Right atrium auricular region (tissue), 2 donors: ENCODE measurements around the gene KRT37. TPM values are rescaled to one million over a fixed set of nuclear protein-coding genes. Genes with fewer than 3 reads are reported as not detected.
"Not testable (repeated sequence)": the region's sequence is repeated elsewhere in the genome, so short reads cannot be mapped to it uniquely, and the experiment has no call there.

ENCODE experiments used
- DNase-seq: peaks from one replicate; pipeline ENCODE4 v3.0.0-alpha.2; 2019; ENCODE audit warnings: low spot score
- H3K27ac ChIP-seq, 2 donors: fragments of 200-600 bp; sonication (generic); 1 replicate in 1 of 2; 2 replicates in 1 of 2; pipeline ENCODE4 v1.5.1; 2016 to 2019
- H3K27me3 ChIP-seq, 2 donors: fragments of 200-600 bp; sonication (generic); one replicate each; pipeline versions ENCODE4 v1.5.1 to v1.6.0; 2017 to 2019
- H3K36me3 ChIP-seq: fragments of 200-600 bp; sonication (generic); one replicate; pipeline ENCODE4 v1.5.1; 2016
- H3K4me1 ChIP-seq, 2 donors: fragments of 200-600 bp; sonication (generic); one replicate each; pipeline versions ENCODE4 v1.5.1 to v1.6.0; 2017 to 2019
- H3K4me3 ChIP-seq, 2 donors: fragments of 200-600 bp; sonication (generic); 1 replicate in 1 of 2; 2 replicates in 1 of 2; pipeline ENCODE4 v1.5.1; 2017 to 2019; ENCODE audit warnings: mild to moderate bottlenecking in 1 of 2, moderate library complexity in 1 of 2
- H3K9me3 ChIP-seq, 2 donors: fragments of 200-600 bp; sonication (generic); one replicate each; pipeline ENCODE4 v1.5.1; 2019
- total RNA-seq, 2 donors: library from RNA; depleted of rRNA; stranded (reverse); fragments of >200 nt; gene quantifications; one replicate each; pipeline ENCODE4 v1.1.0, GENCODE V29; 2016
- TF ChIP-seq, protein P1 (sequence below), 2 donors: fragments of 200-600 bp; sonication (generic); IDR thresholded peaks; one replicate each; pipeline ENCODE4 v1.5.1; 2019; ENCODE audit warnings: antibody characterized with exemption in 2 of 2

Gene KRT37
- total RNA-seq, 2 donors from 2014 or later = not detected

DNA sequence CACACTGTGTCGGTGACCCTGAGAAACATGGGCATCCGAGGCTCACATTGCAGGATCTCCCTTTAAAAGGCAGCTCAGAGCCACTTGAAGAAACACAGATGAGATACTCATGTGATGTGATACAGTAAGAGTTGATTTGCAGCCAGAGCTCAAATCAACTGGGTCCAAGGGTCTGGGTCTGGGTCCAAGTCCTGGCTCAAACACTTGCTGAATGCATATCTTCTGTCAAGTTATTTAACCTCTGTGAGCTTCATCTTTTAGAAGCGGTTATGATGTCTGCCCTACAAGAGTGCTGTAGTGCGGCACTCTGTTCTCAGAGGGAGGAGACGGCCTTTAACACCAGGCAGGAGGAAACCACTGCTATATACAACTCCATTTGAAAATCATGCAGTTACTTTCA lies 10.0 kb upstream of the KRT37 start:
- Histone ChIP-seq H3K4me3 (no peak overlapping the region), H3K27me3 (no peaks in the 10 kb centered on the region), H3K36me3 (no peaks in the 10 kb centered on the region), H3K4me1 (no peaks in the 10 kb centered on the region), H3K27ac (no peak overlapping the region), H3K9me3 (no peaks in the 10 kb centered on the region)
- TF ChIP-seq, protein P1, sequence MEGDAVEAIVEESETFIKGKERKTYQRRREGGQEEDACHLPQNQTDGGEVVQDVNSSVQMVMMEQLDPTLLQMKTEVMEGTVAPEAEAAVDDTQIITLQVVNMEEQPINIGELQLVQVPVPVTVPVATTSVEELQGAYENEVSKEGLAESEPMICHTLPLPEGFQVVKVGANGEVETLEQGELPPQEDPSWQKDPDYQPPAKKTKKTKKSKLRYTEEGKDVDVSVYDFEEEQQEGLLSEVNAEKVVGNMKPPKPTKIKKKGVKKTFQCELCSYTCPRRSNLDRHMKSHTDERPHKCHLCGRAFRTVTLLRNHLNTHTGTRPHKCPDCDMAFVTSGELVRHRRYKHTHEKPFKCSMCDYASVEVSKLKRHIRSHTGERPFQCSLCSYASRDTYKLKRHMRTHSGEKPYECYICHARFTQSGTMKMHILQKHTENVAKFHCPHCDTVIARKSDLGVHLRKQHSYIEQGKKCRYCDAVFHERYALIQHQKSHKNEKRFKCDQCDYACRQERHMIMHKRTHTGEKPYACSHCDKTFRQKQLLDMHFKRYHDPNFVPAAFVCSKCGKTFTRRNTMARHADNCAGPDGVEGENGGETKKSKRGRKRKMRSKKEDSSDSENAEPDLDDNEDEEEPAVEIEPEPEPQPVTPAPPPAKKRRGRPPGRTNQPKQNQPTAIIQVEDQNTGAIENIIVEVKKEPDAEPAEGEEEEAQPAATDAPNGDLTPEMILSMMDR (IDR thresholded peaks at IDR 0.05) = no peak
- no peak for DNase-seq

GRCh38 chr17:41434005-41434404 lies 9.6 kb upstream of the KRT37 start:
- H3K27me3 ChIP-seq = no peaks in the 10 kb centered on the region
- H3K9me3 ChIP-seq = no peaks in the 10 kb centered on the region
- DNase-seq = no peak
- H3K4me1 ChIP-seq = no peaks in the 10 kb centered on the region
- H3K36me3 ChIP-seq = no peaks in the 10 kb centered on the region
- H3K4me3 ChIP-seq = no peak overlapping the region
- TF ChIP-seq, protein P1 (IDR thresholded peaks at IDR 0.05) = no peak
- no peak overlapping the region for H3K27ac ChIP-seq

- Histone ChIP-seq H3K4me1 (no peaks in the 10 kb centered on the region), H3K9me3 (no peaks in the 10 kb centered on the region), H3K27me3 (no peaks in the 10 kb centered on the region), H3K4me3 (no peak overlapping the region), H3K27ac (no peak overlapping the region), H3K36me3 (no peaks in the 10 kb centered on the region)
- TF ChIP-seq, protein P1 (IDR thresholded peaks at IDR 0.05) = no peak
- DNase-seq = no peak
These were observed 9.2 kb upstream of the KRT37 start for GRCh38 chr17:41433586-41433985.

DNA sequence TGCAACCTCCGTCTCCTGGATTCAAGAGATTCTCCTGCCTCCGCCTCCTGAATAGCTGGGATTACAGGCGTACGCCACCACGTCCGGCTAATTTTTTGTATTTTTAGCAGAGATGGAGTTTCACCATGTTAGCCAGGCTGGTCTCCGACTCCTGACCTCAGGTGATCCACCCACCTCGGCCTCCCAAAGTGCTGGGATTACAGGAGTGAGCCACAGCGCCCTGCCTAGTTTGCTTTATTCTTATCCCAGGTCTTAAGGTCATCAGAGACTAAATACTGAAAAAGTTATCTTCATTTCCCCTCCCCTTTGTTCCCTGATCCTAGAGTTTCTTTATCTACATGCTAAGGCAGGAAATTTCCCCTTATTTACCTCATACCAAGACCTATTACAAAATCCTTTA lies 6.0 kb upstream of the KRT37 start:
- H3K36me3 ChIP-seq, H3K4me3 ChIP-seq, H3K27ac ChIP-seq, H3K27me3 ChIP-seq, H3K4me1 ChIP-seq, H3K9me3 ChIP-seq, DNase-seq: not testable (repeated sequence)

DNA sequence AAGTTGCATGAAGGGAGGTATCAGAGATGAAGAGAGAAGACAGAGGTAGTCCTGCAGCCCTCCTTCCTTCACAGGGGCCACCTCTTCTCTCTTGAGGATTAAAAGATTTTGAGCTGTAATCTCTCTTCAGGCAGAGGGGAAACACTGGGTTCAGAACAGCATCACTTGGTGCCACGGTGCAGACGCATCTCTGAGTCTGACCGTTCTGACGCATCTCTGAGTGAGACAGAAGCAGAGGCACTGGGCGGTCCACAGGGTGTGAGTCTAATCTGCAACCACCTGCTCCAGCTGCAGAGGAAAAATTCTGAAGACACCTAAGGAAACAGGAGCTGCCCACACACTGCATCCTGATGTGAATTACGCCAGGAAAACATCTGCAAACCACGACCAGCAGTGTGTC lies 5.3 kb upstream of the KRT37 start:
- H3K9me3 ChIP-seq = no peaks in the 10 kb centered on the region
- no peaks in the 10 kb centered on the region for H3K27me3 ChIP-seq
- TF ChIP-seq, protein P1 (IDR thresholded peaks at IDR 0.05) = no peak
- no peaks in the 10 kb centered on the region for H3K4me1 ChIP-seq
- H3K4me3 ChIP-seq = no peak overlapping the region
- DNase-seq = no peak
- no peaks in the 10 kb centered on the region for H3K36me3 ChIP-seq
- H3K27ac ChIP-seq = no peak overlapping the region

GRCh38 chr17:41428591-41429291 lies 4.4 kb upstream of the KRT37 start:
- no peaks in the 10 kb centered on the region for H3K4me1 ChIP-seq
- no peaks in the 10 kb centered on the region for H3K9me3 ChIP-seq
- no peak overlapping the region for H3K27ac ChIP-seq
- TF ChIP-seq, protein P1 (IDR thresholded peaks at IDR 0.05) = no peak
- H3K36me3 ChIP-seq = no peaks in the 10 kb centered on the region
- no peak overlapping the region for H3K4me3 ChIP-seq
- no peak for DNase-seq
- no peaks in the 10 kb centered on the region for H3K27me3 ChIP-seq

GRCh38 chr17:41422586-41422985 lies 1.8 kb downstream of the KRT37 start:
- not testable (repeated sequence) for H3K4me3 ChIP-seq, DNase-seq, H3K27ac ChIP-seq, H3K27me3 ChIP-seq, H3K9me3 ChIP-seq, H3K36me3 ChIP-seq, H3K4me1 ChIP-seq
